K562 (cell line): Measurements from ENCODE around the gene RDH5. TPM values are rescaled to one million over a fixed set of nuclear protein-coding genes. Genes with fewer than 3 reads are reported as not detected.

Experiments
- CHCHD3 ChIP-seq: fragments of 250-450 bp; sonication (Bioruptor Pico); IDR thresholded peaks from 2 replicates; pipeline ENCODE4 v2.1.2; 2022; ENCODE audit warnings: mild to moderate bottlenecking
- COPS2 ChIP-seq: fragments of 450-650 bp; conservative IDR thresholded peaks from 2 replicates; pipeline ENCODE4 v1.6.1; 2016; ENCODE audit warnings: mild to moderate bottlenecking, moderate library complexity
- ETV6 ChIP-seq, 3 experiments: fragments of 150-350 bp in 1 of 3; sonication (generic) in 1 of 3; formaldehyde crosslinking in 1 of 3; IDR thresholded peaks; 2 replicates each; pipeline versions ENCODE4 v1.6.1 to v1.8.0; 2014 to 2022; ENCODE audit warnings: borderline replicate concordance in 2 of 3, low read depth in 2 of 3, antibody characterized with exemption in 1 of 3, low read length in 1 of 3, mild to moderate bottlenecking in 1 of 3, missing genetic modification reagents in 1 of 3
- EWSR1 ChIP-seq: fragments of 450-650 bp; IDR thresholded peaks from 2 replicates; pipeline ENCODE4 v1.6.1; 2018; ENCODE audit warnings: borderline replicate concordance, mild to moderate bottlenecking, low read depth, moderate library complexity; ENCODE audit not compliant: partially characterized antibody
- HMG20B ChIP-seq: fragments of 250-450 bp; sonication (Bioruptor Pico); IDR thresholded peaks from 2 replicates; pipeline ENCODE4 v1.5.0; 2021; ENCODE audit warnings: mild to moderate bottlenecking
- ID3 ChIP-seq, 2 experiments: fragments of 250-450 bp in 1 of 2; fragments of 450-650 bp in 1 of 2; sonication (Bioruptor Pico) in 1 of 2; IDR thresholded peaks; 2 replicates each; pipeline versions ENCODE4 v1.6.1 to v1.8.0; 2016 to 2021; ENCODE audit warnings: mild to moderate bottlenecking in 2 of 2, moderate library complexity in 2 of 2, missing compliant biosample characterization in 1 of 2, missing genetic modification characterization in 1 of 2
- LCOR ChIP-seq: sonication (generic); formaldehyde crosslinking; IDR thresholded peaks from 2 replicates; pipeline ENCODE4 v1.8.0; 2022; ENCODE audit warnings: mild to moderate bottlenecking, missing genetic modification reagents
- MTA2 ChIP-seq: fragments of 450-650 bp; IDR thresholded peaks from 2 replicates; pipeline ENCODE4 v1.6.1; 2016; ENCODE audit warnings: low read depth
- MYBL2 ChIP-seq, 2 experiments: fragments of 450-650 bp in 1 of 2; sonication (generic) in 1 of 2; formaldehyde crosslinking in 1 of 2; IDR thresholded peaks; 2 replicates each; pipeline versions ENCODE4 v1.6.1 to v1.8.1; 2017 to 2022; ENCODE audit warnings: borderline replicate concordance in 1 of 2, inconsistent platforms in 1 of 2, low read depth in 1 of 2, mild to moderate bottlenecking in 1 of 2, missing genetic modification reagents in 1 of 2, moderate library complexity in 1 of 2
- MYNN ChIP-seq, 2 experiments: sonication (generic); formaldehyde crosslinking in 1 of 2; IDR thresholded peaks; 2 replicates each; pipeline versions ENCODE4 v1.5.0 to v1.6.1; 2016 to 2020; ENCODE audit warnings: antibody characterized with exemption in 1 of 2, missing genetic modification reagents in 1 of 2
- NFE2 ChIP-seq: IDR thresholded peaks from 2 replicates; pipeline ENCODE4 v1.6.1; 2014; ENCODE audit warnings: antibody characterized with exemption, low read depth
- POU5F1 ChIP-seq: fragments of 150-350 bp; IDR thresholded peaks from 2 replicates; pipeline ENCODE4 v1.6.1; 2014; ENCODE audit warnings: borderline replicate concordance, low read length, low read depth, mild to moderate bottlenecking; ENCODE audit not compliant: partially characterized antibody
- RBM25 ChIP-seq: fragments of 200-400 bp; formaldehyde crosslinking; IDR thresholded peaks from 2 replicates; pipeline ENCODE4 v1.6.1; 2018; ENCODE audit warnings: low read length, low read depth, moderate library complexity; ENCODE audit not compliant: severe bottlenecking
- SRSF3 ChIP-seq: fragments of 200-400 bp; formaldehyde crosslinking; IDR thresholded peaks from 2 replicates; pipeline ENCODE4 v1.6.1; 2016; ENCODE audit warnings: mild to moderate bottlenecking, low read length, moderate library complexity; ENCODE audit not compliant: insufficient read depth
- STAT6 ChIP-seq: sonication (generic); formaldehyde crosslinking; IDR thresholded peaks from 2 replicates; pipeline ENCODE4 v1.8.1; 2023; ENCODE audit warnings: mild to moderate bottlenecking, missing genetic modification reagents
- SUPT5H ChIP-seq: fragments of 450-650 bp; IDR thresholded peaks from 2 replicates; pipeline ENCODE4 v1.6.1; 2016
- TCF3 ChIP-seq: sonication (generic); formaldehyde crosslinking; IDR thresholded peaks from 2 replicates; pipeline ENCODE4 v1.4.0; 2020; ENCODE audit warnings: mild to moderate bottlenecking, missing genetic modification reagents
- TSHZ1 ChIP-seq: fragments of 250-450 bp; sonication (Bioruptor Pico); IDR thresholded peaks from 2 replicates; pipeline ENCODE4 v1.4.0; 2020; ENCODE audit warnings: mild to moderate bottlenecking, moderate library complexity
- ZBTB1 ChIP-seq: sonication (generic); formaldehyde crosslinking; IDR thresholded peaks from 2 replicates; pipeline ENCODE4 v1.8.1; 2023; ENCODE audit warnings: missing genetic modification reagents, low read depth, mild to moderate bottlenecking, borderline replicate concordance
- polyA plus RNA-seq, 8 experiments: library from polyadenylated mRNA; depleted of rRNA in 4 of 8; stranded (reverse) in 5 of 8; unstranded in 3 of 8; fragments of >200 nt; fragmentation: Nextera tagmentation in 2 of 8; fragmentation: Illumina TruSeq in 1 of 8; extraction: Ambion mirVana in 2 of 8; extraction: Trizol in 1 of 8; gene quantifications; 2 replicates each; pipeline versions ENCODE4 v1.2.1 to v1.2.3, GENCODE V29; 2011 to 2014; ENCODE audit warnings: inconsistent platforms in 1 of 8, missing spikeins in 1 of 8
- total RNA-seq, 7 experiments: library from RNA; depleted of rRNA in 6 of 7; stranded (reverse); fragments of >200 nt in 6 of 7; fragmentation: Illumina TruSeq in 2 of 7; extraction: Trizol in 2 of 7; gene quantifications; 2 replicates each; pipeline versions ENCODE4 v1.2.1 to v1.2.3, GENCODE V29; 2011 to 2021; ENCODE audit warnings: low replicate concordance in 1 of 7

RDH5 gene
- total and polyA plus RNA-seq, 9 of the 15 experiments (the other 6 are each of a cell fraction or from before 2014, with no cell fraction given) = 0.28 to 2.0 (median 1.1) TPM; not detected in 1

GRCh38 chr12:55728939-55729818, 9.0 kb downstream of the RDH5 start, which contains the start of gene CD63 (continued):
- TF ChIP-seq TSHZ1 (CRISPR knock-in tag) (0 out of 2 replicates have a peak, but pooled peaks have one; percentile 9), MYBL2 (IDR thresholded peaks at IDR 0.05; ENCODE audit: low read depth) (no peak), MYBL2 (CRISPR knock-in tag; IDR thresholded peaks at IDR 0.05; ENCODE audit: borderline replicate concordance) (no peak), MYNN (IDR thresholded peaks at IDR 0.05) (no peak; the same call in 1 of the 2 replicates), MYNN (CRISPR knock-in tag; IDR thresholded peaks at IDR 0.05) (no peak), HMG20B (CRISPR knock-in tag) (no peak), ZBTB1 (CRISPR knock-in tag) (no peak; the same call in 1 of the 2 replicates), SRSF3 (no peak), RBM25 (no peak), ID3 (CRISPR knock-in tag; IDR thresholded peaks at IDR 0.05) (no peak), ID3 (tag; IDR thresholded peaks at IDR 0.05) (no peak), MTA2 (no peak), CHCHD3 (CRISPR knock-in tag) (no peak), LCOR (peak; percentile 63; the same call in 1 of the 2 replicates), POU5F1 (no peak), ETV6 (IDR thresholded peaks at IDR 0.05; ENCODE audit: borderline replicate concordance in 1 of 2, low read depth in 2 of 2, low read length in 1 of 2) (no peak), ETV6 (CRISPR knock-in tag; IDR thresholded peaks at IDR 0.05; ENCODE audit: borderline replicate concordance) (no peak), COPS2 (no peak), EWSR1 (no peak), TCF3 (no peak), NFE2 (peak; percentile 76), STAT6 (CRISPR knock-in tag) (0 out of 2 replicates have a peak, but pooled peaks have one; percentile 19), SUPT5H (peak; percentile 67; the same call in 1 of the 2 replicates)
